ENCODE data around the gene STEAP1B.

Gene STEAP1B

DNA sequence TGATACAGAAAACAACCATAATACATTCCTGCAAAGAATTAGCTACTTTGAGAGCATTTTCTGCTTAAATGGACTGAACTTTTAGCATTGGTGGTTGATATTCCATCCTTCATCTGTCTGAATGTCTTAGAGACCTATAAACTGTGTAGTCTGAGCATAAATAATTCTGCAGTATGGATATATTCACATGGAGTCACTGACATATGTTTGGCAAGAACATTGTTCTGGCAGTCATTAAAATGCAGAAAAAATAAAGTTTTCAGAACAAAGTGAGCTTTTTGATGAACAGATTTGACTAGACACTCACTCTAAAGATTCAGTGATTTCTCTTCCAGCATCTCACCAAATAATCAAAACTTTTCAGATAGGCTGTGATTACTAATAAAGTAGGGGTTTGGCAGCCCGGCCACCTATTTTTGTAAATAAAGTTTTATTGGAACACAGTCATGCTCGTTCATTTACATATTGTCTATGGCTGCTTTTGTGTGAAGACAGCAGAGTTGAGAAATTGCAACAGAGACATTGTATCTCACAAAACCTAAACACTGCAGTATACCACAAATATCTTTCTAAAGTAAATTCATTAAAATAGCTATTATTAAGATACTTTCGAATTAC lies 98.9 kb downstream of the STEAP1B start:
- no peak for DNase-seq (ENCODE audit: low read depth in 2 of 2)

DNA sequence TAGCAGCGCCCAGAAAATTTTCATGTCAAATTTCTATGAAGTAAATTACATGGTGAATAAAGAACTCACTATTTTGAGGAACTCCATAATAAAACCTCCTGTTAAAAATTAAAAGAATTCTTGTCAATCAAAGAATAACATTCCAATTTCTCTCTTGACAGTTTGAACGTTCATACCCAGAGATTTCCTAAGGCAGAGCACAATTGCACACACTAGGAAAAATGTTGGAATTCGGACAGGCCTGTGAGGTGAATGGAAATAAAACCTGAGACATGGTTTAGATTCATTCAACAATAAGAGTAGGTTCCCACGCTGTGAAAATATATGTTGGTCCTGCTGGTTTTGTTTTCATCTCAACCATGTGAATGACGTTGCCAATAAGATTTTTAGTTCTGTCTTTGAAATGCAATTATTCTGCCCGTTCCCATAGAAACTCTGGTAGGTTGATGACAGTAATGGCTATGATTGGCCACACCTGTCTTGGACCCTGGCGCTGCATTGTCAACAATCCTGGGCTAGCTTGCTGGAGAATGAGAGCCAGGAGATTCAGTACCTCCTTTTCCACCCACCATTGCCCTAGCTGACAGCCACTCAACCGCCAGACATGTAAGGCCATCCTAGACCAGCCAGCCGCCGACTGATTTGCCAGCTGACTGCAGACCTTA lies 99.7 kb downstream of the STEAP1B start:
- DNase-seq (ENCODE audit: low read depth in 2 of 2) = no peak

DNA sequence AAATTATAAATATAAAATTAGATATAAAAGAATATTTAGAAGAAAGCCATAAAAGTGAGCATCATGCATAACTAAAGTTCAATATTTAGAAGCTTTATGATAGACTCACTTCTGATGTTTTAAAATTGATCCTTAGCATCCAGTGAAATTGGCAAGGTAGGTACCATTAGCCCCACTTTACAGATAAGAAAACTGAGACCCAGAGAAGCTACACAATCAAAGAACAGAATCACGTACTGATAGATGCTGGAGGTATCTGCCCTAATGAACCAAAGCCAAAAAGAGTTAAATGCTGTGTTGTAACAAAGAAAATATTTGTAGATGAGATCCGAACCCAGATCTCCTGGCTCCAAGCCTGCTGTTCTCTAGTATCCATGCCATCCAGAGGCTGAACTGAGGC lies 100.4 kb downstream of the STEAP1B start:
- no peak for DNase-seq (ENCODE audit: low read depth in 2 of 2)

DNA sequence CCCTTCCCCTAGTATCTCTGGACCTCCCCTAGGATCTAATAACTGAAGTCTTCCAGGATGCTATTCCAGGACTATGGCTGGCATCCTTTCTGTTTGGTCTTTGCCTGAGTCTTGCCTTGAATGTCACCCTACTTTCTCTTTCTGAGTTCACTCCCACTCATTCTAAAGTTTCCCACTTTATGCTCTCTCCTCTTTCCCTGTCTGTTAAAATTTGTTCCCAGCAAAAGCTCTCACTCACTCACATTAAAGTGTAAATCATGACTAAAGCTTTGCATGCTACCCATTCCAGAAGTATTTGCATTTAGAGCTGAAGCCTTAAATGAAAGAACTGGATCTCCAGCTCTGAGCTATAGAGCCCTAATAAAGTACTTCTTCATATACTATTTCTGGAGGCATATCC lies 100.9 kb downstream of the STEAP1B start:
- no peak for DNase-seq (ENCODE audit: low read depth in 2 of 2)

DNA sequence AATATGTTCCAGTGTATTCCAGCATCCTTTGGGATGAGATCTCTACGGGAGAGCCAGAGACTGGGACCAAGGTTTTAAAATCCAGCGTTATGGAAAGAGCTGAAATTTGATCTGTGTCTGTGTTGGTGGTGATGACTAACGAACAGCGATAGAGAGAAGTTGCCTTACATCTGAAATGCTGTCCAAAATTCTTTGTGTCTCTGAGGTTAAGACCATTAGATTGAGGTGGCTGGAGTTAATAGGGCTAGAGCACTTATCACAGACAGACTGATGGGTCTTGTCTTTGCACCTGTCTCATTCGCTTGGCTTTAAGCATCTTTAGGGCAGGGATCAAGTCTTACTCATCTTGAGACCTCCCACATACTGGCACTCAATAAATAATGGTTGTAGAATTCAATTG lies 102.0 kb downstream of the STEAP1B start:
- no peak for DNase-seq (ENCODE audit: low read depth in 2 of 2)

DNA sequence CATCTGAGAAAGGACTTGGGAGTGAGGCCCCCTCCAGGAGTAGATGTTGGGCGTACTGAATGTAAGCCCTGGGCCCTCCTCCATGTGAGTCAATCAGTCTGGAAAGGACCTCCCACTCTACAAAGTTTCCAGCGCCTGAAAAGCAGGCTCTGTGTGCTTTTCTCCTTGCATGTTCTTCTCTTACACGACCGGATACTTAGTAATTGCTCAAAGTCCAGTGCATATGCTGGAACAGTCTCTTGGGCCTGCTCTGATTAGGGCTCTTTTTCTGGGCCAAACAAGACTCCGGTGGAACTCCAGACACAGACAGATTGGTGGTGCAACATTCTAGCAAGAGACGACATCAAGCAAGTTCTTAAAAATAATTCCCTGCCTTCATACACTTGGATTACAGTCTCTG lies 104.8 kb downstream of the STEAP1B start:
- no peak for DNase-seq (ENCODE audit: low read depth in 2 of 2)

DNA sequence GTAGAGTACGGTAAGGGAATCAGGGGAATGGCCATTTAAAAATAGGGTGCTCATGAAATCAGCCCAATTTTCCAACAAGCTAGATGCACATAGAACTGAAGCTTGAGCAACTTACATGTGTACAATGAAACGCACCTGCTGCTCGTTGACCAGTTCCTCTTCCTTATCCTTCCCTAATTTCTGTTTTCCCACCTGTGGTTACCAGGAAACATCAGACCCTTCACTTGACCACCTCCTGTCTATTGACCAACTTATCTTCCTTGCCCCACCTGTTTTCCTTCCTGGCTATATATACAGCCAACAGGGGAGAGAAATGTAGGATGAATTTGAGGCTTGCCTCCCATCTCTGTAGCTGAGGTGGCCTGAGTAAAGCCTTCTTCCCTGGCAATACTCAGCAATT lies 105.2 kb downstream of the STEAP1B start:
- DNase-seq (ENCODE audit: low read depth in 2 of 2) = no peak

DNA sequence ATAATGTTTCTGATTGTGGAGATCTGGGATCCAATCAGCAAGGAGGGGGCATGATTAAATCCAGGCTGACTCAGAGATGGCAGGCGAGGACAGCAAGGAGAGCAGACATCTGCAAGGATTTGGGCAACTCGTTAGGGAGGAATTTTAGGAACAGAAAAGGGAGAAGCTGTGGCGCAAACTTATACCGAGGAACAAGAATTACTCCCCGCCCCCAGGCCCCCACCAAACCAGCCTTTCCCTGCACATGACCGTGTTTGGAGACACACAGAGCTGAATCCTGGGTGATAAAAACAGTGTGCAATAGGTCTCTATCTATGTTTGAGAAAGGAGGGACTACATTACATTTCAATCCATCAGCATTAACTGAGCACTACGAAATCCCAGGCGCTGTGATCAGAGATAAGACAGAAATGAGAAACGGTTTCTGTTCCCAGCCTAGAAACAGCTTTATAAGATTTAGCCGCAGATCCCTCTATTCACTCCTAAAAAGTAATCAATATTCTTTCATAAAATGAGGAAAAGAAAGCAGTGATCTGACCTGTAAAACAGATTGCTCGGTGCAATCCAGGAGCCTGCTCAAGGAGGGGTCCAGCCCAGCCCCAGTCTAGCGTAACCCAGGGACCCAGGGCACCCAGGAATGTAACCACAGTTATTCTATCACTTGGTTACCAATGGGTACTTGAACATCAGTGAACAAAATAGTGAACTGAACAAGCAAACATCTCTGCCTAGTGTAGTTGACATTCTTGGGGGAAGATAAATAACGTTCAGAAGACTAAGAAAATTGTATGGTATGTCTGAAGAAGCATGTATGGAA lies 105.9 kb downstream of the STEAP1B start:
- no peak for DNase-seq (ENCODE audit: low read depth in 2 of 2)

DNA sequence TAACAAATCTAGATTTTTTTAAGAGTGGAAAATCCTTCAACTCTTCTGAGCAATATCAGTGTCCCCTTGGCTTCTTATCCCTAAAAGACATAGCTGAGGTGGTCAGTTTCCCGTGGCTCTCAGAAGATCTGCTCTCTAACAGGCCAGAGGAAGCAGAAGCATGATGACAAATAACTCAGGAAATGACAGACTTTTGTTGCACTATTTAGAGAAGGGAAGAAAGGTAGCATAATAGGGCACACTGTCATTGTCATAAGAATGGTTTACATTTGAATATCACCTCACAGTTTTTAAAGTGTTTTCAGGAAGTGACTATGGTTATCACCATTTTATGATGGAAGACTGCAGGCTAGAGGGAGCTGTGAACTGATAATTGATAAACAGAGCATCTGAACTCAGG lies 109.5 kb downstream of the STEAP1B start:
- DNase-seq (ENCODE audit: low read depth in 2 of 2) = no peak

DNA sequence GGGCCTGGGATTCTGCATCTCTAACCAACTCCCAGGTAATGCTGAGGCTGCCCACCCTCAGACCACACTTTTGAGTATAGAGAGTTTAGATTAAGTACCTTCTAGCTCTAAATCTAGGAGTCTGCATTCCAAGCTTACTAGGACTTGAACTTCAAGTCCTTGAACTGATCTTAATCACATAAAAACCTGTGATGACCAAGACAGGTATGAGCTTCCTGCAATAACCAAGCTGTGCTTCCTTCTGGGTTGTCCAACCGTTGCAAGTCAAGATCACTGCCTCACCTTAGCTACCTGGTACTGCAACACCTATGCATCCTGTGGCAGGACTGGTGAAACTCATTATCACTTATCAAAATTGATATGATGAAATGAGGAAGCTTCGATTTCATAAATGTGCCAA lies 110.1 kb downstream of the STEAP1B start:
- no peak for DNase-seq (ENCODE audit: low read depth in 2 of 2)

DNA sequence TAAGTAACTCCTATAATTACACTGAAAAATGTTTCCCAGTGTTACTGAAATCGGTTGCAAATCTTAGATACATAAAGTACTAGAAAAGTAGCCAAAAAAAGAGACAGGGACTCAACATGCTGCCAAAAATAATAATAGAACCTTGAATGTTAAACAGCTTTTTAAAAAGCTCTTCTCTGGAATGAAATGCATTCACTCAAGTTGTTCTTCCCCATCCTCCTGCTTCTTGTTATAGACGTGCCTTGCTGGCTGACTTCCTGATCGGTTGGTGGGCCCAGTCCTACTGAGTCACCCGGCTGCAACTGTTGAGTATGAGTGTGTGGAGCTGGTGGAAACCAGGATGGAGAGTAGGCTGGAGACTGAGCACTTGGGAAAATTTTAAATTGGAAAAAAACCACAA lies 112.4 kb downstream of the STEAP1B start:
- DNase-seq (ENCODE audit: low read depth in 2 of 2) = no peak

DNA sequence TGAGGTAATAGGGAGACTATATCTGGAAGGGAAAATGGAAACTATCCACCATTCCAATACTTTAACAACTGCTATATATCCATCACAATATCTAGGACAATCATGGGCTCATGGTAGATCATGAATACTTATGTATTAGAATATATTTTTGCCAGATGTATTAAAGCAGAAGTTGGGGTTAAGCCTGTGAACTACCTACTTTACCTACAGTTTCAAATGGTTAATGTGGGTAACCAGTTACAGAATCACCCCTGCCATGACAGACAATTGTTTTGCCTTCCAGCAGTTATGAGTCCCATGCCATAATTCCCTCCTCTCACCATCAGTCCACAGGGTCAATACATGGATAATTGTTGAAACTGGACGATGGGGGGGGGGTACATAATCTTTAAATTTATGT lies 113.1 kb downstream of the STEAP1B start:
- no peak for DNase-seq (ENCODE audit: low read depth in 2 of 2)

DNA sequence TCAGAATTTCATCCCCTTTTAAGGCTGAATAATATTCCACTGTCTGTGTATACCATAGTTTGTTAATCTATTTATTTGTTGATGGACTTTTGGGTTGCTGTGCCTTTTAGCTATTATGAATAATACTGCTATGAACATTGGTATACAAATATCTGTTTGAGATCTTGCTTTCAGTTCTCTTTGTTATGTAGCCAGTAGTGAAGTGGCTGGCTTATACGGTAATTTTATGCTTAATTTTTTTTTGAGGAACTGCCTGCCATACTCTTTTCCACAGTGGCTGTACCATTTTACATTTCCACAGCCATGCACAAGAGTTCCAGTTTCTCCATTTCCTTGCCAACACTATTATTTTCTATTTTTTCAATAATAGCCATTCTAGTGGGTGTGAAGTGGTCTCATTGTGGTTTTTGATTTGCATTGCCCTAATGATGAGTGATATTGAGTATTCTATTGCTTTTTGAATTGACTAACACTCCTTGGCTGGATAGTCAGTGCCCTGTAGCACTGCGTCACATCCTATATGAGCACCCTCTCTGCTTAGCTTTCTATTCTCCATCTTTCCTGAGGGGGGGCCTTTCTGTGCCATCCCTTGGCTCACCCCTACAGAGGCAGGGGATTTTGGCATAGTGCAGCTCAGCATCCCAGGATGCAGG lies 113.7 kb downstream of the STEAP1B start:
- DNase-seq (ENCODE audit: low read depth in 2 of 2) = no peak

DNA sequence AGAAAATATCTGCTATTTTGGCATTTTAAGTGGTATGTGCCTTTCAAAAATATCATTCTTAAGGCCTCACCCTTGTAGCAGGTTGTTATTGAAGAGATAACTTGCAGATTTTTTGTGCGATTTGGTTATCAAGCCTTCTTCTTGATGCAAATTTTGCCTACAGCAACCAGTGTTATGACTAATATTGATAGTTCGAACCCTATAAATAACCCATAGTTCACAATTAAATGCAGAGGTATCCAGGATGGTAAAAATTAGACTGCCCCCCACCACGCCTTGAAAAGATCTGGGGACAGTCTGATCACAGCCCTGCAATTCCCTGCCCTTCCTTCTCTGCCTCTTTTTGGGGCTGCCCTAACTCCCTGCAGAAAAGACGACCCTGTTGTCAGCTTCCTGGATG lies 114.7 kb downstream of the STEAP1B start:
- DNase-seq (ENCODE audit: low read depth in 2 of 2) = no peak

DNA sequence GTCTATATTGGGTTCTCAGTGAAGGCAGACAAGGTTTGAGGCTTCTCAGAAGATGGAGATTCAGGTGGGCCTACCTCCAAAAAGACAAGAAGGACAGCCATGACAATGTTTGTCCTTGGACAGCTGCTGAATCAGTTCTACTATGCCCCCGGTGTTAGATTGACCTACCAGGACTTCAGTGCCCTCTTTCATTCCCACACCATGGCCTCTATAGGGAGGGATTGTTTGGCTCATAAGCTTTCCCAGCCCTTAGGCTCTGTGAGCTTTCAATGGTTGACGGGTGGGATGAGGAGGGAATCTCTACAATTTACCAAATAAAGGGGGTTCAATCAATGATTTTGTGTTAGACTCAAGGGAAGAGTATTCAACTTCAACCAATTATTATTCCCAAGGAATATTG lies 119.7 kb downstream of the STEAP1B start:
- no peak for DNase-seq (ENCODE audit: low read depth in 2 of 2)

DNA sequence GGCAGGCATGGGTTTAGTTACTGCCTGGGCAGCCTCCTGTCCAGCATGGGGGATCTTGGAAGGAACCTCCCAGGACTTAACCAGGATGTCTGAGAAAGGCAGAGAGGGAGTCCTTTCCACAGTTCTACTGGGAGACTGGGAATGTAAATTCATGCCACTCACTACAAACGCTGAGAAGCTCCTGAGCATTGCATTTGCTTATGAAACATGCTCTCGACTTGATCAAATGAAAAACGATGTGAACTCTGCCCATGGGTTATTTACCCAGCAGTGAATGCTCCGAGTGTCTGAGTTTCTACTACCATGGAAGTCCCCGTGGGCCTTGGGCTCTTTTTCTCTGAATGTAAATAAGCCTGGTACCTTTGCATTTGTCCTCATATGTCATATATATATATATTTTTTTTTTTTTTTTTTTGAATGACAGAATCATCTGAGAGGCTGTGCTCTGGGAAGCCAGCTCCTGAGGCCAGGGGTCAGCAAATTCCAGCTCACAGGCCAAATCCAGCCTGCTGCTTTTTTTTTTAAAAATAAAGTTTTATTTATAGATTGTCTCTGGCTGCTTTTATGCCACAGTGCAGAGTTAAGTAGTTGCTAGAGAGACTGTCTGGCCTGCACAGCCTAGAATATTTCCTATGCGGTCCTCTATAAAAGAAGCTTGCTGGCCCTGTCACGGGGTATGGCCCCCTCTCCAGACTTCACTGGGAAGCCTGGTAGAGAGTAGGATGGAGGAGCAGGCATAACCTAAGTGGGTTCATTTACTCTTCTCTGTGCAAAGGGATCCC lies 121.6 kb downstream of the STEAP1B start:
- DNase-seq (ENCODE audit: low read depth in 2 of 2) = no peak

DNA sequence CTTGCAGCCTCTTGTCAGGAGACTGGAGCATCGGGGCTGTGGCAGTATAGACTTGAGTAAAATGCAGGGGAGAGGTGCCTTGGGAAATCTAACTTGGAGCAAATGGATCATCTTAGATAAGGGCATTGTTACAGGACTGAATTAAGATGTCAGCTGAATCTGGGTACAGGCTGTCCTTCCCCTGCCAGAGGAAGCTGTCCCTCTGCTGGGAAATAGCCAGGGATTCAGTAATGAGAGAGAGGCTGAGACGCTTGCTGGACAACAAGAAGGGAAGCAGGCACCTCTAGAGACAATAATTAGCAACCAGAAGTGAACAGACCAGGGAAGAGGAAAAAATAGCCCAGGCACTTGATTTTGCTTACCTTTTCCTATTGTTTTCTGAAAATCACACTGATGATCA lies 122.3 kb downstream of the STEAP1B start:
- no peak for DNase-seq (ENCODE audit: low read depth in 2 of 2)

DNA sequence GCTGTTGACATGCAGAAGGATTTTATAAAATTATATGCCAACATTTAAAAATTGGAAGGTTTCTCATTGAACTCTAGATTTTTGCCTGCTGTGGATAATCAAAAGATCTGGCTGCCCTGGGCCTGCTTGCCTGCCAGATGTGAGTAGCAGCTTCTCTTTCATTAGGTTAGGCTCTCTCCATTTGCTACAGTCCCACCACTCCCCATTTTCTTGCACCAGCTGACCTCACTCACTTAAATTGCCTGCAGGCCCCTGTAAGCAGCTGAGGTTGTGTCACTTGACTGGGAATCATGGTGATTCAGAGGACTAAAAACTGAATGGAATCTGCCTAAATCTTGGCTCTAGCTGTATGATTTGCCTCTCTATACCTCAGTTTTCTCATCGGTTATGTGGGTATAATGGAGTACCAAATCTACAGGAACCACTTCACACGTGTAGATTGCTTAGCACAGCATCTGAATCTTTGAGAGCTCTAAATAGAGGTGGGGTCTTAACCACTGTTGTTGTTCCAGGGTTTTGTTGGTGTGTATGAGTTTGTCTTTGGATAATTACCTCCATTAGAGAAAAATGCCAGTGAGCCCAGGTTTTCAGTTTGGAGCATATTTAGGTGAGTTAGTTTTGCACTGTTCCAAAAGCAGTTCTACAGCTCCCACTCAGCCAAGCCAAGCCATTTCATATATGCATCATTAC lies 124.5 kb downstream of the STEAP1B start:
- DNase-seq (ENCODE audit: low read depth in 2 of 2) = no peak

DNA sequence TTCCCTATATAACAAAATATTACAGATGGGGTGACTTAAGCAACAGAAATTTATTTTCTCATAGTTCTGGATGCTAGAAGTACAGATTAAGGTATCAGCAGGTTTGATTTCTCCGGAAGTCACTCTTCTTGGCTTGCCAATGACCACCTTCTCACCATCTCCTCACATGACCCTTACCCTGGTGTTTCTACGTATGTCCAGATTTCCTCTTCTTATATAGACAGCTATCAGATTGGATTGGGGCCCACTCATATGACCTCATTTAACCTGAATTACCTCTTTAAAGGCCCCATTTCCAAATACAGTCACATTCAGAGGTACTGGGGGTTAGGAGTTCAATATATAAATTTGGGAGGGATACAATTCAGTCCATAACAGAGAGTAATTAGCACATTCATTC lies 126.1 kb downstream of the STEAP1B start:
- DNase-seq (ENCODE audit: low read depth in 2 of 2) = no peak

DNA sequence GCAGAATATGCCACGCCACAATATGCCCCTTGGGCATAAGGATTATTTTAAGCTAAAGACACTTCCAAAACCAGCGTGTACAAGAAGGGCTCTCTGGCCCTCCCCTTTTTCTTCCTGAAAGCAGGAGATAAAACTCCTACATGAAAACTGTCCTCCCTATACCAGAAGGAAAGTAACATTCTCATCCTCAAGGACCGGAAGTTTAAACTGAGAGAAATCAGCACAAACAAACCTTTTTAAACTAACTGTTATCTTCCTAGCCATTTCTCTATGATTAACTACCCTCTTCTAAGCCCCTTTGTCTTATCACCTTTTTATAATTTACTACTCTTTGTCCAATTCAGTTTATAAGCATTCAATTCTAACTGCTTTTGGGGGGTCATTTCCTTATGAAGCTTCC lies 126.6 kb downstream of the STEAP1B start:
- DNase-seq (ENCODE audit: low read depth in 2 of 2) = no peak

DNA sequence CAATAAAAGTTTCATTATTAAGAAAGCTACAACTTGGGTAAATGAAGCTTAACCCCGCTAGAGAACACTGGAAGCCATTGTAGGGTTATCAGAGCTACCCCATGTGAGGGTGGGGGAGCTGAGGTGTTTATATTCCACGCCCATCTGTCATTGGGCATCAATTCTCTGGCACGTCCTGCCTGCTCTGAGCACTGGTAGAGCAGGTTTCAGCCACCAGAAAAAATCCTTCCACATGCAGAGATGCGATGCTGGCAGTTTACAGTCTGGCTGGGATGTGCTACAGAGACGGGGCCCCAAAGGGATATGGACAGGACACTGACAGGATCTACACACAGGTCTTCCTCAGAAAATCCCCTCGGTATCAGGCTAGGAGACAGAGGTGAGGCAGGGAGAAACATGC lies 127.1 kb downstream of the STEAP1B start:
- no peak for DNase-seq (ENCODE audit: low read depth in 2 of 2)
